Endodermal cell (in vitro differentiated cells): ENCODE measurements around the gene EIF4G1. TPM values are rescaled to one million over a fixed set of nuclear protein-coding genes. Genes with fewer than 3 reads are reported as not detected.

Experiments used
- DNase-seq: peaks from one replicate; pipeline ENCODE4 v3.0.0-alpha.2; 2017
- H3K27ac ChIP-seq: 2 replicates; pipeline ENCODE4 v1.5.1; 2013; ENCODE audit warnings: mild to moderate bottlenecking, low read depth, low read length, moderate library complexity
- H3K27me3 ChIP-seq: 2 replicates; pipeline ENCODE4 v1.6.1; 2013; ENCODE audit warnings: mild to moderate bottlenecking, low read length, moderate library complexity; ENCODE audit not compliant: insufficient read depth, control insufficient read depth, poor library complexity, severe bottlenecking
- H3K36me3 ChIP-seq: 2 replicates; pipeline ENCODE4 v1.7.0; 2013; ENCODE audit warnings: mild to moderate bottlenecking, low read length, moderate library complexity; ENCODE audit not compliant: control insufficient read depth, insufficient read depth
- H3K4me1 ChIP-seq: one replicate; pipeline ENCODE4 v1.7.0; 2013; ENCODE audit warnings: low read length; ENCODE audit not compliant: control insufficient read depth, insufficient read depth
- H3K4me3 ChIP-seq: 2 replicates; pipeline ENCODE4 v1.5.1; 2013; ENCODE audit warnings: mild to moderate bottlenecking, low read length, moderate library complexity
- H3K9ac ChIP-seq: 2 replicates; pipeline ENCODE4 v1.6.1; 2013; ENCODE audit warnings: mild to moderate bottlenecking, low read length, moderate library complexity; ENCODE audit not compliant: poor library complexity, severe bottlenecking; ENCODE audit errors: extremely low read depth
- H3K9me3 ChIP-seq: 2 replicates; pipeline ENCODE4 v1.6.1; 2013; ENCODE audit warnings: mild to moderate bottlenecking, low read length, moderate library complexity; ENCODE audit not compliant: control insufficient read depth
- H3K27ac Mint-ChIP-seq: 2 replicates; pipeline ENCODE4 v1.8.0; 2020; ENCODE audit warnings: mixed read lengths
- H3K27me3 Mint-ChIP-seq: 2 replicates; pipeline ENCODE4 v1.8.0; 2021; ENCODE audit warnings: mild to moderate bottlenecking, mixed read lengths; ENCODE audit not compliant: insufficient read depth
- H3K36me3 Mint-ChIP-seq: 2 replicates; pipeline ENCODE4 v1.8.0; 2020; ENCODE audit warnings: low read depth, mixed read lengths
- H3K4me1 Mint-ChIP-seq: 2 replicates; pipeline ENCODE4 v1.8.0; 2020; ENCODE audit warnings: mixed read lengths
- H3K4me3 Mint-ChIP-seq: 2 replicates; pipeline ENCODE4 v1.8.0; 2020; ENCODE audit warnings: mild to moderate bottlenecking, moderate library complexity, mixed read lengths
- H3K9me3 Mint-ChIP-seq: 2 replicates; pipeline ENCODE4 v1.8.0; 2020; ENCODE audit warnings: mild to moderate bottlenecking, mixed read lengths
- CTCF ChIP-seq: fragments of 200-600 bp; sonication (generic); conservative IDR thresholded peaks from 2 replicates; pipeline ENCODE4 v1.5.0; 2021; ENCODE audit warnings: antibody characterized with exemption, mild to moderate bottlenecking
- WGBS, 2 experiments: methylation state at CpG; one replicate each; pipeline versions ENCODE4 v1.1.5 to v1.1.7; 2013; ENCODE audit warnings: missing lambda C conversion rate in 2 of 2, mixed read lengths in 1 of 2; ENCODE audit not compliant: insufficient coverage in 1 of 2, insufficient read length in 1 of 2; 5-methylcytosine and 5-hydroxymethylcytosine counted together
- total RNA-seq, 2 donors: library from RNA; stranded (reverse); fragmentation: NEBNext Ultra II Directional in 1 of 2; extraction: Animal tissue kit (Norgen Biotek cat#: 25700) in 1 of 2; gene quantifications; 2 replicates in 1 of 2; 3 replicates in 1 of 2; pipeline ENCODE4 v1.2.1, GENCODE V29; 2021

EIF4G1 gene
- total RNA-seq, 2 donors from 2014 or later, result 408 to 475 TPM

- no peaks in the 10 kb centered on the region for H3K27me3 ChIP-seq
- DNase-seq, result no peak
- H3K9me3 ChIP-seq, result no peaks in the 10 kb centered on the region
- no peak overlapping the region for H3K4me3 Mint-ChIP-seq
- peaks cover 12% of the 10 kb centered on the region for H3K4me1 ChIP-seq
- TF ChIP-seq CTCF, result no peak
- no peaks in the 10 kb centered on the region for H3K27me3 Mint-ChIP-seq
- no peak overlapping the region for H3K9ac ChIP-seq
- H3K36me3 Mint-ChIP-seq, result peaks cover 45% of the 10 kb centered on the region
- H3K4me1 Mint-ChIP-seq, result peaks cover 29% of the 10 kb centered on the region
- no peak overlapping the region for H3K27ac ChIP-seq
- H3K36me3 ChIP-seq, result peaks cover 62% of the 10 kb centered on the region
- H3K9me3 Mint-ChIP-seq, result no peaks in the 10 kb centered on the region
- 95 to 100% methylated on average over 8 to 11 of the region's 11 CpGs for WGBS, 2 experiments
- no peak overlapping the region for H3K27ac Mint-ChIP-seq
- no peak overlapping the region for H3K4me3 ChIP-seq
These were observed 39.1 kb downstream of the EIF4G1 start for GRCh38 chr3:184353546-184353941.

- H3K27ac Mint-ChIP-seq, result no peak overlapping the region
These were observed 39.8 kb downstream of the EIF4G1 start for GRCh38 chr3:184354121-184354728.

GRCh38 chr3:184354754-184355153 lies 40.3 kb downstream of the EIF4G1 start:
- H3K4me3 ChIP-seq, result no peak overlapping the region
- no peaks in the 10 kb centered on the region for H3K9me3 ChIP-seq
- Mint-ChIP-seq H3K36me3 (peaks cover 45% of the 10 kb centered on the region), H3K4me3 (no peak overlapping the region), H3K27ac (no peak overlapping the region), H3K27me3 (no peaks in the 10 kb centered on the region), H3K9me3 (no peaks in the 10 kb centered on the region), H3K4me1 (peaks cover 30% of the 10 kb centered on the region)
- H3K27me3 ChIP-seq, result no peaks in the 10 kb centered on the region
- H3K4me1 ChIP-seq, result peaks cover 12% of the 10 kb centered on the region
- H3K27ac ChIP-seq, result no peak overlapping the region
- no peak for TF ChIP-seq CTCF
- H3K9ac ChIP-seq, result no peak overlapping the region
- no peak for DNase-seq
- 86 to 90% methylated on average over 2 to 8 of the region's 8 CpGs for WGBS, 2 experiments
- H3K36me3 ChIP-seq, result peaks cover 63% of the 10 kb centered on the region

More at GRCh38 chr3:184354121-184354728, 39.8 kb downstream of the EIF4G1 start:
- peaks cover 29% of the 10 kb centered on the region for H3K4me1 Mint-ChIP-seq
- no peak overlapping the region for H3K4me3 Mint-ChIP-seq
- Histone ChIP-seq H3K9ac (no peak overlapping the region), H3K9me3 (no peaks in the 10 kb centered on the region), H3K27me3 (no peaks in the 10 kb centered on the region), H3K27ac (no peak overlapping the region), H3K36me3 (peaks cover 67% of the 10 kb centered on the region), H3K4me3 (no peak overlapping the region), H3K4me1 (peaks cover 12% of the 10 kb centered on the region)
- TF ChIP-seq CTCF, result peak; percentile 84
- no peaks in the 10 kb centered on the region for H3K9me3 Mint-ChIP-seq
- WGBS, 2 experiments, result 81 to 88% methylated on average over 11 to 18 of the region's 18 CpGs
- no peaks in the 10 kb centered on the region for H3K27me3 Mint-ChIP-seq
- DNase-seq, result peak; percentile 90
- peaks cover 47% of the 10 kb centered on the region for H3K36me3 Mint-ChIP-seq
